PFSK-1 (cell line): ENCODE measurements around the gene SLC7A11.

Source experiments
- FOXP2 ChIP-seq: optimal IDR thresholded peaks from 2 replicates; pipeline ENCODE3; 2011; ENCODE audit warnings: borderline replicate concordance, control low read depth, inconsistent platforms; ENCODE audit not compliant: insufficient read depth; ENCODE audit errors: extremely low read length, extremely low read depth
- POLR2AphosphoS5 ChIP-seq: IDR thresholded peaks from 2 replicates; pipeline ENCODE4 v1.6.1; 2012; ENCODE audit warnings: low read depth, mild to moderate bottlenecking, control low read depth, low read length, moderate library complexity
- REST ChIP-seq, 2 experiments: IDR thresholded peaks; 2 replicates each; pipeline versions ENCODE4 v1.6.1 to v1.8.0; 2011 to 2012; ENCODE audit warnings: low read depth in 2 of 2, low read length in 2 of 2, control low read depth in 1 of 2, inconsistent platforms in 1 of 2, mild to moderate bottlenecking in 1 of 2, moderate library complexity in 1 of 2; ENCODE audit not compliant: insufficient read depth in 1 of 2
- SIN3A ChIP-seq: IDR thresholded peaks from 2 replicates; pipeline ENCODE4 v1.6.1; 2012; ENCODE audit warnings: mild to moderate bottlenecking, low read length, moderate library complexity, borderline replicate concordance; ENCODE audit not compliant: insufficient read depth
- TAF1 ChIP-seq: IDR thresholded peaks from 2 replicates; pipeline ENCODE4 v1.6.1; 2012; ENCODE audit warnings: low read length, control low read depth, borderline replicate concordance; ENCODE audit not compliant: insufficient read depth

GRCh38 chr4:138269175-138269574 is 27.0 kb upstream of the SLC7A11 start:
- TF ChIP-seq POLR2AphosphoS5 (no peak), SIN3A (no peak), REST (IDR thresholded peaks at IDR 0.05; ENCODE audit: insufficient read depth in 1 of 2, low read depth in 2 of 2, low read length in 2 of 2) (no peak), TAF1 (no peak), FOXP2 (no peak)
